CD4-positive, alpha-beta memory T cell (primary cell): ENCODE measurements around the gene IER2. TPM values are rescaled to one million over a fixed set of nuclear protein-coding genes. Genes with fewer than 3 reads are reported as not detected.

ENCODE experiments used
- CTCF ChIA-PET: fragments of 350-600 bp; sonication (Branson Sonifier 250); formaldehyde crosslinking; loops from one replicate; lab custom pipeline; 2021; ENCODE audit warnings: inconsistent platforms; ENCODE audit not compliant: partially characterized antibody; lab: Charles Lee
- POLR2A ChIA-PET: fragments of 350-600 bp; sonication (Branson Sonifier 250); formaldehyde crosslinking; loops from one replicate; lab custom pipeline; 2021; ENCODE audit not compliant: partially characterized antibody; lab: Charles Lee
- DNase-seq, 5 donors: peaks; one replicate each; pipeline versions ENCODE4 v3.0.0 to v3.0.0-alpha.2; 2020 to 2022; ENCODE audit warnings: mixed read lengths in 1 of 5
- H3K27ac ChIP-seq: one replicate; pipeline ENCODE4 v1.7.0; 2013; ENCODE audit warnings: low read depth, low read length
- H3K27me3 ChIP-seq: 2 replicates; pipeline ENCODE4 v1.7.0; 2013; ENCODE audit warnings: mild to moderate bottlenecking, low read length, moderate library complexity; ENCODE audit not compliant: insufficient read depth
- H3K36me3 ChIP-seq: 2 replicates; pipeline ENCODE4 v1.7.0; 2013; ENCODE audit warnings: mild to moderate bottlenecking, low read length, moderate library complexity; ENCODE audit not compliant: insufficient read depth
- H3K4me1 ChIP-seq: 2 replicates; pipeline ENCODE4 v1.7.0; 2013; ENCODE audit warnings: mild to moderate bottlenecking, low read length, moderate library complexity; ENCODE audit not compliant: insufficient read depth
- H3K4me3 ChIP-seq, 2 donors: one replicate each; pipeline ENCODE4 v1.7.0; 2013; ENCODE audit warnings: low read length in 2 of 2, mild to moderate bottlenecking in 1 of 2
- H3K9me3 ChIP-seq, 2 donors: one replicate each; pipeline ENCODE4 v1.7.0; 2013; ENCODE audit warnings: low read length in 2 of 2, control low read depth in 1 of 2; ENCODE audit not compliant: control insufficient read depth in 1 of 2
- H3K27ac Mint-ChIP-seq, 7 donors: one replicate each; pipeline ENCODE4 v1.8.0; 2020 to 2021; ENCODE audit warnings: mixed read lengths in 7 of 7, mild to moderate bottlenecking in 6 of 7, inconsistent platforms in 3 of 7, moderate library complexity in 3 of 7
- H3K27me3 Mint-ChIP-seq, 2 donors: one replicate each; pipeline ENCODE4 v1.8.0; 2020 to 2021; ENCODE audit warnings: mixed read lengths in 2 of 2
- H3K36me3 Mint-ChIP-seq, 2 donors: one replicate each; pipeline ENCODE4 v1.8.0; 2020 to 2021; ENCODE audit warnings: mixed read lengths in 2 of 2, inconsistent platforms in 1 of 2, mild to moderate bottlenecking in 1 of 2
- H3K4me1 Mint-ChIP-seq, 4 donors: one replicate each; pipeline ENCODE4 v1.8.0; 2020 to 2021; ENCODE audit warnings: mixed read lengths in 4 of 4, mild to moderate bottlenecking in 1 of 4
- H3K4me3 Mint-ChIP-seq, 8 donors: one replicate each; pipeline ENCODE4 v1.8.0; 2020 to 2021; ENCODE audit warnings: mixed read lengths in 8 of 8, mild to moderate bottlenecking in 7 of 8, moderate library complexity in 6 of 8, inconsistent platforms in 3 of 8
- H3K9me3 Mint-ChIP-seq, 8 donors: one replicate each; pipeline ENCODE4 v1.8.0; 2020 to 2021; ENCODE audit warnings: mixed read lengths in 8 of 8, mild to moderate bottlenecking in 5 of 8, inconsistent platforms in 3 of 8, moderate library complexity in 1 of 8
- intact Hi-C: fragments of 100-400 bp; cut with micrococcal nuclease; formaldehyde crosslinking; loops from one replicate; pipeline ENCODE4 v1.15.1; 2023
- polyA plus RNA-seq, 2 donors: library from polyadenylated mRNA; unstranded; fragments of 300-500 nt; fragmentation: Illumina TruSeq; gene quantifications; one replicate each; pipeline ENCODE4 v1.2.3, GENCODE V29; 2021
- total RNA-seq, 2 experiments: library from RNA; stranded (reverse); gene quantifications; one replicate each; pipeline ENCODE4 v1.2.3, GENCODE V29; 2021

Gene IER2, protein sequence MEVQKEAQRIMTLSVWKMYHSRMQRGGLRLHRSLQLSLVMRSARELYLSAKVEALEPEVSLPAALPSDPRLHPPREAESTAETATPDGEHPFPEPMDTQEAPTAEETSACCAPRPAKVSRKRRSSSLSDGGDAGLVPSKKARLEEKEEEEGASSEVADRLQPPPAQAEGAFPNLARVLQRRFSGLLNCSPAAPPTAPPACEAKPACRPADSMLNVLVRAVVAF
- total RNA-seq (100 to 1,000 TPM; 148 to 153 TPM), polyA plus RNA-seq (100 to 1,000 TPM; 201 to 446 TPM)

DNA sequence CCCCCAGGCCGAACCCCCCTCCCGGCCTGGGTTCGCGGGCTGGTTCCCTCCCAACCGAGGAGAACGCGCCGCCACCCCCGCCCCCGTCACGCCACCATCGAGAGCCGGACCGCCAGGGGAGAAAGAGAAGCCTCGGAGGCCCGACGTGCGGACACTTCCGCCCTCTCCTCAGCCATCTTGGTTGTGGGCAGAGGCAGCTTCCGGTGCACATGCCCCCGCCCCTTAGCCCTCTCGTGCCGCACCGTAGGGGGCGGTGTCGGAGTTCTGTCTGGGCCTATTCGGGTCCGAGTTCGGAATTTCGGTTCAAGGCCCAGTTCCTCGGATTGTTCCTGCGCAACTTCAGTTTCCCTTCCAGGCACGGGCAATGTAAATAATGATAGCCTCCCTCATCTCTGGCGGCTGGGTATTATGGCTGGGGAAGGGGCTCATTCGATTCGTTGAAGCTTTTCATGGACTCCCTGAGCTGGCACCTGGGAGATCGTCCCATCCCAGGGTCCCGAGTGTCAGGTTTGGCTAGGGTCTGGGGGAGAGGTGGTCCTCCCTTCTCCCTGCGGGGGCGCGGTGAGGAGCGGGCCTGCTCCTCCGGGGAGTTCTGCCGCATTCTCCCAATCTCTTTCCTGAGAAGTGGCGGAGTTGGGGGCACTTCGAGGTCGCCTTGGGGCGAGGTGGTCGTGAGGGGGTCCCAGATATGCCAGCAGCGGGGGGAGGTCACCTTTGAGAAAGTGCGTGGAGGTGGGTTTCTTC, at the start of gene IER2, which contains the start of gene STX10:
IER2 (plus strand) TSS at position 225 of the 744 bp plus-strand sequence. CDS start 2,776 bp downstream, outside the sequence.
STX10 (minus strand) TSS at position 189 of the 744 bp plus-strand sequence. CDS start 202 bp downstream, outside the sequence.
- Mint-ChIP-seq H3K4me1 (peaks cover 10 to 54% (median 22%) of the 10 kb centered on the region in 4 donors), H3K36me3 (peaks cover 20 to 44% of the 10 kb centered on the region in 2 donors), H3K4me3 (peak within 1 kb of the TSS; percentile 95 to 99 (median 99)), H3K27me3 (peaks cover 0 to 3% of the 10 kb centered on the region in 2 donors), H3K27ac (peak within 1 kb of the TSS; percentile 95 to 99 (median 98)), H3K9me3 (peaks cover 0 to 24% (median 3%) of the 10 kb centered on the region in 8 donors)
- intact Hi-C loops = loop anchor here (1.0 to 5.0 kb wide), 8 partner anchors 34 to 932 kb away; partner anchors contain the start of genes JUNB and TRMT1
- H3K27ac ChIP-seq = peak within 1 kb of the TSS; percentile 98
- H3K36me3 ChIP-seq = peaks cover 5% of the 10 kb centered on the region
- no peaks in the 10 kb centered on the region for H3K9me3 ChIP-seq
- DNase-seq = peak; percentile 90 to 96 (median 91)
- POLR2A ChIA-PET = interaction anchor here (0.6 to 4.8 kb wide), 17 partner anchors 16 to 260 kb away, joined by 3 to 415 read pairs (median 4); partner anchors contain the start of genes GCDH, NACC1 and TRMT1
- peaks cover 17% of the 10 kb centered on the region for H3K4me1 ChIP-seq
- no peaks in the 10 kb centered on the region for H3K27me3 ChIP-seq
- CTCF ChIA-PET = interaction anchor here (0.6 to 2.1 kb wide), 13 partner anchors 11 to 173 kb away, joined by 3 to 12 read pairs (median 4); no protein-coding TSS in a partner anchor
- peak within 1 kb of the TSS; percentile 81 to 98 for H3K4me3 ChIP-seq

GRCh38 chr19:13100841-13101589, 49.2 kb upstream of the IER2 start:
- peak overlapping the region; percentile 53 to 84 (median 74) for H3K27ac Mint-ChIP-seq
- peaks cover 28 to 76% (median 45%) of the 10 kb centered on the region in 4 donors for H3K4me1 Mint-ChIP-seq
- ChIA-PET POLR2A (interaction anchor here (1.1 to 4.8 kb wide), 6 partner anchors 16 to 210 kb away, joined by 4 to 51 read pairs (median 22); partner anchors contain the start of genes GCDH, IER2, NACC1 and STX10), CTCF (interaction anchor here (0.7 to 2.0 kb wide), 4 partner anchors 17 to 136 kb away, joined by 3 to 6 read pairs (median 4); partner anchors contain the start of gene NACC1)
- peaks cover 5 to 8% of the 10 kb centered on the region in 2 donors for H3K27me3 Mint-ChIP-seq
- H3K36me3 Mint-ChIP-seq = peaks cover 2 to 3% of the 10 kb centered on the region in 2 donors
- peaks cover 84% of the 10 kb centered on the region for H3K4me1 ChIP-seq
- no peaks in the 10 kb centered on the region for H3K36me3 ChIP-seq
- peak overlapping the region; percentile 58 to 73 for H3K4me3 ChIP-seq
- H3K9me3 Mint-ChIP-seq = peaks cover 0 to 2% (median 0%) of the 10 kb centered on the region in 8 donors
- H3K27me3 ChIP-seq = peaks cover 14% of the 10 kb centered on the region
- H3K27ac ChIP-seq = peak overlapping the region; percentile 78
- DNase-seq = no peak
- peak overlapping the region; percentile 81 to 88 (median 84) for H3K4me3 Mint-ChIP-seq
- intact Hi-C loops = no loop called here
- H3K9me3 ChIP-seq = no peaks in the 10 kb centered on the region

DNA sequence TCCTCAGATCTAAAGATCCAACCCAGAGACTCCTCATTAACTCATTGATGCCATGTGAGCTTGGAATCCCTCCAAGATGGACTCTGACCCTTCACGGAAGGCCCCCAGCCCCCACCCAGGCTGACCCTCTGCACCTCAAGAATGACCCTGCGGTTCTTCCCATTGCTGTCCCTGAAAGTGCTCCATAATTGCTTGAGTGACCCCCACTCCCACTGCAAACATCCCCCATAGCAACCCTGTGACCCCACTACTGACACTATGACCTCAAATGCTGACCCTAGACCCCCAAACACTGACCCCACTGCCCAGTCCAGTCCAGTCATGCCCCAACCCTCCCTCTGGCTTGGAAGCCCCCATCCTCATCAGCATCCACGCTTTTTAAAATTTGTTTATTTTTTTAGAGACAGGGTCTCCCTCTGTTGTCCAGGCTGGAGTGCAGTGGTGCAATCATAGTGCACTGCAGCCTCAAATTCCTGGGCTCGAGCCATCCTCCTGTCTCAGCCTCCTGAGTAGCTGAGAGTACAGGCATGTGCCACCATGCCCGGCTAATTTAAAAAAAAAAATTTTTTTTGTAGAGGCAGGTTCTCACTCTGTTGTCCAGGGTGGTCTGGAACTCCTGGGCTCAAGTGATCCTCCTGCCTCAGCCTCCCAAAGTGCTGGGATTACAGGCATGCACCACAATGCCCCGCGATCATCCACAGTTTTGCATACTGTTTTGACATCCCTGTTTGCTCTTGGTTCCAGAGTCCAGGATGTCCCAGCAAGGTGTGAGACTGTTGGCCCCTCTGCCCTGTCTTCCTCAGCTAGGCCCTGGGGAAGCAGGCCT, 48.4 kb upstream of the IER2 start:
- peaks cover 26 to 71% (median 43%) of the 10 kb centered on the region in 4 donors for H3K4me1 Mint-ChIP-seq
- H3K27ac Mint-ChIP-seq = peak overlapping the region; percentile 61 to 87 (median 80)
- intact Hi-C loops = no loop called here

GRCh38 chr19:13102416-13102665, 47.9 kb upstream of the IER2 start:
- Mint-ChIP-seq H3K4me3 (peak overlapping the region; percentile 81 to 88 (median 84)), H3K9me3 (peaks cover 0 to 2% (median 0%) of the 10 kb centered on the region in 8 donors), H3K27me3 (peaks cover 0 to 5% of the 10 kb centered on the region in 2 donors), H3K36me3 (peaks cover 2 to 3% of the 10 kb centered on the region in 2 donors), H3K4me1 (peaks cover 24 to 66% (median 39%) of the 10 kb centered on the region in 4 donors), H3K27ac (peak overlapping the region; percentile 31 to 87 (median 80))
- H3K36me3 ChIP-seq = no peaks in the 10 kb centered on the region
- H3K4me3 ChIP-seq = peak overlapping the region; percentile 58 to 73
- intact Hi-C loops = no loop called here
- POLR2A ChIA-PET = interaction anchor here (1.2 to 4.8 kb wide), 4 partner anchors 8 to 53 kb away, joined by 3 to 51 read pairs (median 36); partner anchors contain the start of genes NACC1 and TRMT1
- peak in 1 of 5 donors; percentile 7 for DNase-seq
- no peaks in the 10 kb centered on the region for H3K9me3 ChIP-seq
- CTCF ChIA-PET = no interaction called here
- peaks cover 2% of the 10 kb centered on the region for H3K27me3 ChIP-seq
- H3K4me1 ChIP-seq = peaks cover 71% of the 10 kb centered on the region
- H3K27ac ChIP-seq = peak overlapping the region; percentile 62

More for the DNA sequence above, 48.4 kb upstream of the IER2 start:
- Histone ChIP-seq H3K4me1 (peaks cover 76% of the 10 kb centered on the region), H3K4me3 (peak overlapping the region; percentile 58 to 73), H3K27ac (peak overlapping the region; percentile 62), H3K27me3 (peaks cover 7% of the 10 kb centered on the region), H3K36me3 (no peaks in the 10 kb centered on the region), H3K9me3 (no peaks in the 10 kb centered on the region)
- Mint-ChIP-seq H3K4me3 (peak overlapping the region; percentile 81 to 88 (median 84)), H3K36me3 (peaks cover 2 to 3% of the 10 kb centered on the region in 2 donors), H3K9me3 (peaks cover 0 to 2% (median 0%) of the 10 kb centered on the region in 8 donors), H3K27me3 (peaks cover 2 to 8% of the 10 kb centered on the region in 2 donors)
- CTCF ChIA-PET = no interaction called here
- DNase-seq = no peak
- POLR2A ChIA-PET = interaction anchor here (1.1 to 4.8 kb wide), 4 partner anchors 15 to 53 kb away, joined by 4 to 51 read pairs (median 29); partner anchors contain the start of genes IER2, NACC1, STX10 and TRMT1

- intact Hi-C loops = no loop called here
- DNase-seq = peak in 1 of 5 donors; percentile 26
- Mint-ChIP-seq H3K4me1 (peaks cover 24 to 63% (median 38%) of the 10 kb centered on the region in 4 donors), H3K9me3 (peaks cover 0 to 2% (median 0%) of the 10 kb centered on the region in 8 donors), H3K4me3 (peak within 1 kb of the TSS; percentile 81 to 97 (median 86)), H3K27ac (peak within 1 kb of the TSS; percentile 31 to 87 (median 83)), H3K27me3 (peaks cover 0 to 5% of the 10 kb centered on the region in 2 donors), H3K36me3 (peaks cover 3 to 6% of the 10 kb centered on the region in 2 donors)
- Histone ChIP-seq H3K36me3 (no peaks in the 10 kb centered on the region), H3K4me1 (peaks cover 70% of the 10 kb centered on the region), H3K4me3 (peak within 1 kb of the TSS; percentile 65 to 73), H3K27ac (peak within 1 kb of the TSS; percentile 62), H3K9me3 (no peaks in the 10 kb centered on the region), H3K27me3 (no peaks in the 10 kb centered on the region)
- ChIA-PET CTCF (interaction anchor here (1.1 to 4.4 kb wide), 5 partner anchors 8 to 140 kb away, joined by 3 to 40 read pairs (median 4); partner anchors contain the start of genes NACC1 and TRMT1), POLR2A (interaction anchor here (1.2 to 5.1 kb wide), 6 partner anchors 9 to 68 kb away, joined by 3 to 69 read pairs (median 24); partner anchors contain the start of genes NACC1 and TRMT1)
These were observed 47.3 kb upstream of the IER2 start, which contains the start of gene LYL1 for GRCh38 chr19:13102666-13103580. Gene LYL1 (minus strand): TSS chr19:13102858. CDS start chr19:13101171, 1,687 bp downstream.
